ENCODE results near the gene GNA15.
"Not testable (repeated sequence)": the region's sequence is repeated elsewhere in the genome, so short reads cannot be mapped to it uniquely, and the experiment has no call there.

Gene GNA15

GRCh38 chr19:3153286-3154230 is 17.7 kb downstream of the GNA15 start:
- Histone ChIP-seq H3K36me3 (replicated peaks; ENCODE audit: insufficient read depth, low read length) (no peaks in the 10 kb centered on the region), H2AFZ (ENCODE audit: low read length) (no peak overlapping the region), H3K27me3 (replicated peaks; ENCODE audit: insufficient read depth, low read length) (peaks cover 72% of the 10 kb centered on the region), H3K9ac (ENCODE audit: low read length) (no peak overlapping the region), H3F3A (ENCODE audit: insufficient read depth, low read length) (no peaks in the 10 kb centered on the region), H3K9me3 (replicated peaks; ENCODE audit: insufficient read depth, low read length) (no peaks in the 10 kb centered on the region), H3K79me2 (ENCODE audit: low read length) (no peaks in the 10 kb centered on the region), H3K27ac (ENCODE audit: low read length) (no peak overlapping the region), H4K20me1 (ENCODE audit: insufficient read depth, low read length) (no peaks in the 10 kb centered on the region), H3K4me2 (ENCODE audit: low read depth, low read length) (no peak overlapping the region), H3K4me3 (ENCODE audit: low read length) (no peak overlapping the region), H3K9me2 (replicated peaks; ENCODE audit: insufficient read depth, low read length) (no peaks in the 10 kb centered on the region; the same call in 1 of the 2 replicates), H3K4me1 (ENCODE audit: low read length) (no peaks in the 10 kb centered on the region)
- no peak for DNase-seq
- TF ChIP-seq EZH2phosphoT487 (IDR thresholded peaks at IDR 0.05; ENCODE audit: low read length) (no peak), EZH2 (optimal IDR thresholded peaks at IDR 0.05; ENCODE audit: low read depth, low read length) (no peak), CTCF (IDR thresholded peaks at IDR 0.05; ENCODE audit: low read length) (no peak)

- not testable (repeated sequence) for H3K4me2 ChIP-seq (ENCODE audit: low read depth, low read length); H3K4me3 ChIP-seq (ENCODE audit: low read length); H3K36me3 ChIP-seq (replicated peaks; ENCODE audit: insufficient read depth, low read length); H3K4me1 ChIP-seq (ENCODE audit: low read length); H3K9me3 ChIP-seq (replicated peaks; ENCODE audit: insufficient read depth, low read length); H4K20me1 ChIP-seq (ENCODE audit: insufficient read depth, low read length); H3K9ac ChIP-seq (ENCODE audit: low read length); DNase-seq; H3K27ac ChIP-seq (ENCODE audit: low read length); H3K9me2 ChIP-seq (replicated peaks; ENCODE audit: insufficient read depth, low read length); H3F3A ChIP-seq (ENCODE audit: insufficient read depth, low read length); H3K79me2 ChIP-seq (ENCODE audit: low read length); H2AFZ ChIP-seq (ENCODE audit: low read length)
- peaks cover 69% of the 10 kb centered on the region for H3K27me3 ChIP-seq (replicated peaks; ENCODE audit: insufficient read depth, low read length)
Observed at GRCh38 chr19:3154447-3154846, 18.6 kb downstream of the GNA15 start.

- Histone ChIP-seq H3K9me3 (replicated peaks; ENCODE audit: insufficient read depth, low read length) (no peaks in the 10 kb centered on the region), H3K4me3 (ENCODE audit: low read length) (no peak overlapping the region), H4K20me1 (ENCODE audit: insufficient read depth, low read length) (no peaks in the 10 kb centered on the region), H3K27me3 (replicated peaks; ENCODE audit: insufficient read depth, low read length) (peaks cover 70% of the 10 kb centered on the region), H3K4me2 (ENCODE audit: low read depth, low read length) (no peak overlapping the region), H3F3A (ENCODE audit: insufficient read depth, low read length) (no peaks in the 10 kb centered on the region), H3K36me3 (replicated peaks; ENCODE audit: insufficient read depth, low read length) (no peaks in the 10 kb centered on the region), H2AFZ (ENCODE audit: low read length) (no peak overlapping the region), H3K79me2 (ENCODE audit: low read length) (no peaks in the 10 kb centered on the region), H3K9me2 (replicated peaks; ENCODE audit: insufficient read depth, low read length) (no peaks in the 10 kb centered on the region; the same call in 1 of the 2 replicates), H3K27ac (ENCODE audit: low read length) (no peak overlapping the region), H3K9ac (ENCODE audit: low read length) (no peak overlapping the region), H3K4me1 (ENCODE audit: low read length) (no peaks in the 10 kb centered on the region)
- TF ChIP-seq EZH2 (optimal IDR thresholded peaks at IDR 0.05; ENCODE audit: low read depth, low read length), result no peak
- no peak for TF ChIP-seq CTCF (IDR thresholded peaks at IDR 0.05; ENCODE audit: low read length)
- TF ChIP-seq EZH2phosphoT487 (IDR thresholded peaks at IDR 0.05; ENCODE audit: low read length), result no peak
- no peak for DNase-seq
Observed at GRCh38 chr19:3154957-3155736, 19.3 kb downstream of the GNA15 start.
